H9 (cell line): ENCODE data around the gene CAMK1G. TPM values are rescaled to one million over a fixed set of nuclear protein-coding genes. Genes with fewer than 3 reads are reported as not detected.

Source experiments
- DNase-seq: peaks from one replicate; pipeline ENCODE4 v3.0.0-alpha.2; 2017
- H2AFZ ChIP-seq: one replicate; pipeline ENCODE4 v1.6.1; 2013; ENCODE audit warnings: mild to moderate bottlenecking, low read length, control low read depth, moderate library complexity
- H2AK5ac ChIP-seq: 2 replicates; pipeline ENCODE4 v1.6.1; 2013; ENCODE audit warnings: low read length, control low read depth, mixed read lengths; ENCODE audit not compliant: insufficient read length
- H2BK120ac ChIP-seq: one replicate; pipeline ENCODE4 v1.6.1; 2013; ENCODE audit warnings: low read depth, mild to moderate bottlenecking, low read length, control low read depth, inconsistent platforms; ENCODE audit not compliant: poor library complexity, severe bottlenecking
- H2BK12ac ChIP-seq: 2 replicates; pipeline ENCODE4 v1.6.1; 2013; ENCODE audit warnings: low read length, control low read depth, mixed read lengths, low read depth; ENCODE audit not compliant: insufficient read length
- H2BK15ac ChIP-seq: 2 replicates; pipeline ENCODE4 v1.6.1; 2013; ENCODE audit warnings: low read depth, low read length, control low read depth
- H2BK20ac ChIP-seq: one replicate; pipeline ENCODE4 v1.6.1; 2013; ENCODE audit warnings: low read depth, mild to moderate bottlenecking, low read length, control low read depth, inconsistent platforms; ENCODE audit not compliant: poor library complexity, severe bottlenecking
- H2BK5ac ChIP-seq: 2 replicates; pipeline ENCODE4 v1.6.1; 2013; ENCODE audit warnings: low read length, control low read depth, mixed read lengths; ENCODE audit not compliant: insufficient read length
- H3K14ac ChIP-seq: 2 replicates; pipeline ENCODE4 v1.6.1; 2013; ENCODE audit warnings: low read length, control low read depth; ENCODE audit not compliant: insufficient read depth
- H3K18ac ChIP-seq: 2 replicates; pipeline ENCODE4 v1.6.1; 2013; ENCODE audit warnings: low read depth, mild to moderate bottlenecking, mixed read lengths, low read length, control low read depth; ENCODE audit not compliant: insufficient read length
- H3K23ac ChIP-seq: 2 replicates; pipeline ENCODE4 v1.6.1; 2013; ENCODE audit warnings: low read length, control low read depth, mixed read lengths, low read depth; ENCODE audit not compliant: insufficient read length
- H3K23me2 ChIP-seq: 2 replicates; pipeline ENCODE4 v1.6.1; 2013; ENCODE audit warnings: low read depth, mild to moderate bottlenecking, mixed read lengths, low read length, control low read depth; ENCODE audit not compliant: insufficient read length, poor library complexity, severe bottlenecking
- H3K27ac ChIP-seq: 2 replicates; pipeline ENCODE4 v1.5.1; 2013; ENCODE audit warnings: low read length, control low read depth, mixed read lengths, low read depth; ENCODE audit not compliant: insufficient read length
- H3K27me3 ChIP-seq: 2 replicates; pipeline ENCODE4 v1.6.1; 2013; ENCODE audit warnings: low read length, control low read depth, inconsistent platforms; ENCODE audit not compliant: insufficient read depth
- H3K4ac ChIP-seq: 2 replicates; pipeline ENCODE4 v1.6.1; 2013; ENCODE audit warnings: low read depth, mild to moderate bottlenecking, control low read depth, inconsistent platforms, low read length, moderate library complexity
- H3K4me1 ChIP-seq: 2 replicates; pipeline ENCODE4 v1.6.1; 2013; ENCODE audit warnings: low read length, control low read depth, inconsistent platforms; ENCODE audit not compliant: insufficient read depth
- H3K4me2 ChIP-seq: 2 replicates; pipeline ENCODE4 v1.6.1; 2013; ENCODE audit warnings: low read length, control low read depth, mixed read lengths; ENCODE audit not compliant: insufficient read length, insufficient read depth
- H3K56ac ChIP-seq: 2 replicates; pipeline ENCODE4 v1.6.1; 2013; ENCODE audit warnings: low read depth, mild to moderate bottlenecking, mixed read lengths, low read length, control low read depth; ENCODE audit not compliant: insufficient read length
- H3K79me1 ChIP-seq: 2 replicates; pipeline ENCODE4 v1.6.1; 2013; ENCODE audit warnings: low read depth, mild to moderate bottlenecking, moderate library complexity, low read length, control low read depth, inconsistent platforms; ENCODE audit not compliant: insufficient read depth, poor library complexity, severe bottlenecking
- H3K79me2 ChIP-seq: 2 replicates; pipeline ENCODE4 v1.6.1; 2013; ENCODE audit warnings: low read length, control low read depth, inconsistent platforms; ENCODE audit not compliant: insufficient read depth
- H3K9ac ChIP-seq: 2 replicates; pipeline ENCODE4 v1.6.1; 2013; ENCODE audit warnings: low read length, control low read depth, mixed read lengths; ENCODE audit not compliant: insufficient read length; ENCODE audit errors: extremely low read depth
- H3K9me3 ChIP-seq: one replicate; pipeline ENCODE4 v1.6.1; 2013; ENCODE audit warnings: low read depth, low read length, inconsistent platforms; ENCODE audit not compliant: control insufficient read depth
- H3T11ph ChIP-seq: one replicate; pipeline ENCODE4 v1.6.1; 2013; ENCODE audit warnings: mild to moderate bottlenecking, low read length, control low read depth, inconsistent platforms
- H4K20me1 ChIP-seq: one replicate; pipeline ENCODE4 v1.6.1; 2013; ENCODE audit not compliant: control insufficient read depth, insufficient read length, insufficient read depth
- H4K5ac ChIP-seq: 2 replicates; pipeline ENCODE4 v1.6.1; 2013; ENCODE audit warnings: low read depth, mild to moderate bottlenecking, mixed read lengths, low read length, control low read depth; ENCODE audit not compliant: insufficient read length
- H4K8ac ChIP-seq: replicated peaks from 2 replicates; pipeline ENCODE4 v1.6.1; 2013; ENCODE audit warnings: low read length, control low read depth, mixed read lengths, low read depth; ENCODE audit not compliant: insufficient read length
- H4K91ac ChIP-seq: 2 replicates; pipeline ENCODE4 v1.6.1; 2013; ENCODE audit warnings: low read depth, mild to moderate bottlenecking, moderate library complexity, mixed read lengths, low read length, control low read depth; ENCODE audit not compliant: insufficient read length
- H3K27ac Mint-ChIP-seq, 3 experiments: 2 replicates in 2 of 3; 3 replicates in 1 of 3; pipeline ENCODE4 v1.8.0; 2020 to 2021; ENCODE audit warnings: mixed read lengths in 3 of 3, mild to moderate bottlenecking in 1 of 3, moderate library complexity in 1 of 3
- H3K27me3 Mint-ChIP-seq: 2 replicates; pipeline ENCODE4 v1.8.0; 2021; ENCODE audit warnings: low read depth, mild to moderate bottlenecking, moderate library complexity, mixed read lengths
- H3K36me3 Mint-ChIP-seq, 3 experiments: 2 replicates in 2 of 3; 3 replicates in 1 of 3; pipeline ENCODE4 v1.8.0; 2020 to 2021; ENCODE audit warnings: low read depth in 3 of 3, mixed read lengths in 3 of 3; ENCODE audit not compliant: insufficient read depth in 1 of 3
- H3K4me1 Mint-ChIP-seq, 2 experiments: 2 replicates each; pipeline ENCODE4 v1.8.0; 2020; ENCODE audit warnings: mixed read lengths in 2 of 2
- H3K4me3 Mint-ChIP-seq, 2 experiments: 2 replicates in 1 of 2; 3 replicates in 1 of 2; pipeline ENCODE4 v1.8.0; 2020 to 2021; ENCODE audit warnings: mild to moderate bottlenecking in 2 of 2, mixed read lengths in 2 of 2, moderate library complexity in 1 of 2
- H3K9me3 Mint-ChIP-seq, 2 experiments: 2 replicates in 1 of 2; 3 replicates in 1 of 2; pipeline ENCODE4 v1.8.0; 2020; ENCODE audit warnings: mild to moderate bottlenecking in 2 of 2, mixed read lengths in 2 of 2, moderate library complexity in 1 of 2
- CTCF ChIP-seq: fragments of 200-600 bp; sonication (generic); conservative IDR thresholded peaks from 3 replicates; pipeline ENCODE4 v1.8.0; 2021; ENCODE audit warnings: antibody characterized with exemption, mild to moderate bottlenecking
- WGBS: extraction: QIAGEN DNeasy Blood & Tissue Kit; methylation state at CpG from one replicate; pipeline ENCODE4 v1.1.7; 2013; ENCODE audit warnings: missing lambda C conversion rate, low lambda C conversion rate, mixed read lengths; ENCODE audit not compliant: insufficient read length; ENCODE audit errors: extremely low coverage; 5-methylcytosine and 5-hydroxymethylcytosine counted together
- total RNA-seq: library from RNA; stranded (reverse); gene quantifications from 2 replicates; pipeline ENCODE4 v1.2.1, GENCODE V29; 2021

CAMK1G gene
- total RNA-seq, 1 experiment from 2014 or later: 0.28 TPM

- no peaks in the 10 kb centered on the region for H3K79me1 ChIP-seq
- H2BK15ac ChIP-seq: no peak overlapping the region
- WGBS: no CpG with 5 or more reads among the region's 5 CpGs
- H3T11ph ChIP-seq: no peak overlapping the region
- no peak overlapping the region for H3K23ac ChIP-seq
- H4K20me1 ChIP-seq: no peaks in the 10 kb centered on the region
- H3K27ac Mint-ChIP-seq: no peak overlapping the region
- no peak overlapping the region for H3K4me2 ChIP-seq
- no peak overlapping the region for H3K4me3 Mint-ChIP-seq
- no peak overlapping the region for H2AK5ac ChIP-seq
- no peaks in the 10 kb centered on the region for H3K4me1 ChIP-seq
- H3K9ac ChIP-seq: no peak overlapping the region
- no peak overlapping the region for H2BK5ac ChIP-seq
- no peak overlapping the region for H2BK120ac ChIP-seq
- H4K91ac ChIP-seq: no peak overlapping the region
- no peaks in the 10 kb centered on the region for H3K79me2 ChIP-seq
- no peak for TF ChIP-seq CTCF
- DNase-seq: no peak
- peaks cover 6 to 10% of the 10 kb centered on the region in 2 experiments for H3K4me1 Mint-ChIP-seq
- H3K36me3 Mint-ChIP-seq: no peaks in the 10 kb centered on the region; a peak in 3 of 7 replicates
- H3K56ac ChIP-seq: no peak overlapping the region
- no peaks in the 10 kb centered on the region for H3K9me3 ChIP-seq
- no peak overlapping the region for H4K5ac ChIP-seq
- no peak overlapping the region for H2BK12ac ChIP-seq
- H3K23me2 ChIP-seq: no peaks in the 10 kb centered on the region
- H3K9me3 Mint-ChIP-seq: no peaks in the 10 kb centered on the region; a peak in 1 of 5 replicates
- no peak overlapping the region for H2BK20ac ChIP-seq
- H3K18ac ChIP-seq: no peak overlapping the region
- H3K14ac ChIP-seq: no peak overlapping the region
- no peak overlapping the region for H2AFZ ChIP-seq
- peaks cover 7% of the 10 kb centered on the region for H3K27me3 Mint-ChIP-seq
- no peak overlapping the region for H3K27ac ChIP-seq
- H4K8ac ChIP-seq: no peak overlapping the region
- no peak overlapping the region for H3K4ac ChIP-seq
- H3K27me3 ChIP-seq: no peaks in the 10 kb centered on the region
Observed at GRCh38 chr1:209616366-209617046, 33.0 kb downstream of the CAMK1G start.
